ENCODE results near the gene SELENON. TPM values are rescaled to one million over a fixed set of nuclear protein-coding genes. Genes with fewer than 3 reads are reported as not detected.

SELENON gene
- total RNA-seq, 1 donor, result 23.7 TPM

DNA sequence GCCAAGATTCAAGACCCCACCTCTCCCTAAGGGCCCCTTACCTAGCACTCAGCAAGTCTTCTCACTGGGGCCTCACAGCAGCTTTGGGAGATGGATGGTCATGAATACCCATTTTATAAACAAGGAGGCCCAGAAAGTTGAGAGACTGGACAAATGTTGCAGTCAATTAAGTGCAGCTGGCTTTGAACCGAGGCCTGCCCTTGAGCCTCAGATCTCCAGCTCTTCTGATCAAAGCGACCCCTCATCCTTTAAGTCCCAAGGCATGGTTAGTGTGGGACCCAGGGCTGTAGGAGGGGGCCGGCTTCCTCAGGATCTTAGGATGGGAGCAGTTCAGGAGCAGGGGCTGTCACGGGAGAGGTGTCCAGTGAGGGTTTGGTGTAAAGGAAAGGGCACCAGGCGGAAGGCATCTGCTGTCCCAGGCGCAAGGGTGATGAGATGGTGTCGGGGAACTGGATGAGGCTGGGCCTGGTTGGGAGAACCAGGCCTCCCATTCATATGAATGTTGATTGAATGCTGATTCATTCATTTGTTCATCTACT lies 14.6 kb downstream of the SELENON start:
- TF ChIP-seq, protein P1, sequence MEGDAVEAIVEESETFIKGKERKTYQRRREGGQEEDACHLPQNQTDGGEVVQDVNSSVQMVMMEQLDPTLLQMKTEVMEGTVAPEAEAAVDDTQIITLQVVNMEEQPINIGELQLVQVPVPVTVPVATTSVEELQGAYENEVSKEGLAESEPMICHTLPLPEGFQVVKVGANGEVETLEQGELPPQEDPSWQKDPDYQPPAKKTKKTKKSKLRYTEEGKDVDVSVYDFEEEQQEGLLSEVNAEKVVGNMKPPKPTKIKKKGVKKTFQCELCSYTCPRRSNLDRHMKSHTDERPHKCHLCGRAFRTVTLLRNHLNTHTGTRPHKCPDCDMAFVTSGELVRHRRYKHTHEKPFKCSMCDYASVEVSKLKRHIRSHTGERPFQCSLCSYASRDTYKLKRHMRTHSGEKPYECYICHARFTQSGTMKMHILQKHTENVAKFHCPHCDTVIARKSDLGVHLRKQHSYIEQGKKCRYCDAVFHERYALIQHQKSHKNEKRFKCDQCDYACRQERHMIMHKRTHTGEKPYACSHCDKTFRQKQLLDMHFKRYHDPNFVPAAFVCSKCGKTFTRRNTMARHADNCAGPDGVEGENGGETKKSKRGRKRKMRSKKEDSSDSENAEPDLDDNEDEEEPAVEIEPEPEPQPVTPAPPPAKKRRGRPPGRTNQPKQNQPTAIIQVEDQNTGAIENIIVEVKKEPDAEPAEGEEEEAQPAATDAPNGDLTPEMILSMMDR (IDR thresholded peaks at IDR 0.05; ENCODE audit: insufficient read depth, low read depth, low read length), result no peak

DNA sequence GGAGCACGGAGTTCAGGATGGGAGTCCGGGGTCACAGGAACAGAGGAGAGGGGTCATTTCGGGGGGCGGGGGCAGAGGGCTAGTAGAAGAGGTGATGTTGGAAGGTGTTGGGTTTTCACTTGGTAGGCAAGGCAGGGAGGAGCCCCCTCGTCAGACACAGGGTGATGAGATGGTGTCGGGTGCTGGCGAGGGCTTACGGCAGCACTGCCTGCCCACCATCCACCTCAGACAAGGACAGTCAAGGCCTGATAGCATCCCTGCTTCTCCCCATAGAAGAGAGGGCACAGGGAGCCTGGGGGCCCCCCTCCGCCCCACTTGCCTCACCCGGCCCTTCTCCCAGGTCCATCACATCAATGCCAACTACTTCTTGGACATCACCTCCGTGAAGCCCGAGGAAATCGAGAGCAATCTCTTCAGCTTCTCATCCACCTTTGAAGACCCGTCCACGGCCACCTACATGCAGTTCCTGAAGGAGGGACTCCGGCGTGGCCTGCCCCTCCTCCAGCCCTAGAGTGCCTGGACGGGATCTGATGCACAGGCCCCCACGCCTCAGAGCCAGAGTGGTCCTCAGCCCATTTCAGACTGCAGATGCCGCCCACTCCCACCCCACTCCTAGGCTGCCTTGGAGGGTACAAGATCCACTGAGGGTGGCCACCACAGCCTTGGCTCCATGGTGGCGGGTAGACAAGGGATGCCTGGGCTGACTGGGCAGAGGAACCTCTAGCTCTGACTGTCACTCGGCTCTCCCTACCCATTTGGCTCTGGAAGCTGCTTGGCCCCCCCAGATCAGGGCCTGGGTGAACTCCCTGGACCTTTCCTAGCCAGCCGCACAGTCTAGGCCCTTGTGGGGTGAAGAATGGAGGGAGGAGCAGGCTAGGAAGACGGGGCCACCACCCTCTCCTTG lies 15.5 kb downstream of the SELENON start:
- H3K4me3 ChIP-seq (ENCODE audit: low read depth, low read length), result no peak overlapping the region
- TF ChIP-seq, protein P1 (IDR thresholded peaks at IDR 0.05; ENCODE audit: insufficient read depth, low read depth, low read length), result no peak
- DNase-seq (ENCODE audit: low read depth), result no peak

More for the DNA sequence above, 14.6 kb downstream of the SELENON start:
- no peak overlapping the region for H3K4me3 ChIP-seq (ENCODE audit: low read depth, low read length)
- no peak for DNase-seq (ENCODE audit: low read depth)

DNA sequence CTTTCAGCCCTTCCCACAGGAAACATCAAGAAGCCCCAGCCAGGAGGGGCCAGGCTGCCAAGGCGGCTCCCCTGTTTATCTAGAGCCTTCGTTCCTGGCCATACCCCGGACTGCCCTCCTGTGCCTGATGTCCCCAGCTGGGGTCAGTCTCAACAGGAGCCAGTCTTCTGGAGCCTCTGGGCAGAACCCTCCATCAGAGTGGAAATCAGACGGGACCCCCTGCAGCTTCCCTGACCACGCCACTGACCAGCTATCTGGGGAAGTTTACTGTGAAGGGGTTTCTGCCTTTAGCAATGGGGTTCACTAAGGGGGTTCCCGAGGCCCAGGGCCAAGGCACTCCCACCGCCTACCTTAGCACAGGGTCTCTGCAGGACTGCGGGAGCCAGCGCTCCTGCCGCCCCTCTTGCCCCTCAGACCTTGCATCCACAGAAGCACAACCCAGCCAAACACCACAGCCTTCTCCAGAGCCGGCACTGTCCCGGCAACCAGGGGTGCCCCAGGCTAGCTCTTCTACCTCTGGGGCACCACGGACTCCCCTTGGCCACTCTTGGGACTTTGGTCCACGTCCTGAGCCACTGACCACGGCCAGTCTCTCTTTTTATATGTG lies 16.2 kb downstream of the SELENON start:
- TF ChIP-seq, protein P1 (IDR thresholded peaks at IDR 0.05; ENCODE audit: insufficient read depth, low read depth, low read length), result no peak
- DNase-seq (ENCODE audit: low read depth), result no peak
- no peak overlapping the region for H3K4me3 ChIP-seq (ENCODE audit: low read depth, low read length)

DNA sequence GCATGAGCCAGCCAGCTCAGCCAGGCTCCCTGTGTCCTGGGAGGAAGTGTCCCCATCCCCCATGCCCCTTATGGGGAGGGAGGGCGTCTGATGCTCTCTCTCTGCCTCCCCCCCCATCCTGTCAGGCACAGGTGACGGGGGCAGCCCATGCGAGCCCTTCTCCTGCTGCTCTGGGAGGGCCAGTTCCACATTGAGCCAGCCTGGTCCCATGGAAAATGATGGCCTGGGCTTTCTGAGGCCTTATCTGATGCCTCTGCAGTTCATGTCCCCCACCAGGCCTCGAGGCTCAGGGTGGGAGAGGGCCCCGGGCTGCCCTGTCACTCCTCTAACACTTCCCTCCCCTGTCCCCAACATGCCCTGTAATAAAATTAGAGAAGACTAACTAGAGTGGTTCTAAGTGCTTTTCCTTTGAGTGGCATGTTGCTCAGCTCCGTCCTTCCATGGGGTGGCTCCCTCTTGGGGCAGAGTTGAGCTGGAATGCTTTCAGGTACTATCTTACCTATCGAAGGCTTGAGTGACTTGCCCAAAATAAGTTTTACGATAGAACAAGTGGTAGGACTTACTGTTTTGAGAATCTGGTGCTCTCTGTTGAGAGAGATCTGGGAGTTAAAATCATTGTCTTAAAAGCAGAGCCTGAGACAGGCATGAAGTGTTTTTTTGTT lies 18.0 kb downstream of the SELENON start:
- DNase-seq (ENCODE audit: low read depth), result no peak
- no peak overlapping the region for H3K4me3 ChIP-seq (ENCODE audit: low read depth, low read length)
- TF ChIP-seq, protein P1 (IDR thresholded peaks at IDR 0.05; ENCODE audit: insufficient read depth, low read depth, low read length), result peak; percentile 2

DNA sequence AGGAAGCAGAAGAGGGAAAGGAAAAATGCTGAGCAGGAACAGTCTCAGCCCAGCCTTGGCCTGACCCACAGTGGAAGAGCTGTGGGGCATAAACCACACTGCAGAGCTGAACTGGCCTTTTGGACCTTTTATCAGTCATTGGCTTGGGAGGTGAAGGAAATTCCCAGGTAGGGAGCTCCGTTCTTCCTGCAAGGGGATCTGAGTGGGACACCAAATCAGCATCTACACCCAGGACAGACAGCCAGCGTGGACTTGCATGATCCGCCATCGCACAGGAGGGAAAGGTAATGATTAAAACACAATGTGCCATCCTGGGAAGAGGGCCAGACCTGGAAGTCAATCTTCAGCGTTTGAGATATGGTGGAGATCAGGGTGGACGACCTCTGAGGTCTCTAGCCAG lies 18.6 kb downstream of the SELENON start:
- TF ChIP-seq, protein P1 (IDR thresholded peaks at IDR 0.05; ENCODE audit: insufficient read depth, low read depth, low read length), result no peak
- no peak for DNase-seq (ENCODE audit: low read depth)
- peak overlapping the region; percentile 74 for H3K4me3 ChIP-seq (ENCODE audit: low read depth, low read length)

DNA sequence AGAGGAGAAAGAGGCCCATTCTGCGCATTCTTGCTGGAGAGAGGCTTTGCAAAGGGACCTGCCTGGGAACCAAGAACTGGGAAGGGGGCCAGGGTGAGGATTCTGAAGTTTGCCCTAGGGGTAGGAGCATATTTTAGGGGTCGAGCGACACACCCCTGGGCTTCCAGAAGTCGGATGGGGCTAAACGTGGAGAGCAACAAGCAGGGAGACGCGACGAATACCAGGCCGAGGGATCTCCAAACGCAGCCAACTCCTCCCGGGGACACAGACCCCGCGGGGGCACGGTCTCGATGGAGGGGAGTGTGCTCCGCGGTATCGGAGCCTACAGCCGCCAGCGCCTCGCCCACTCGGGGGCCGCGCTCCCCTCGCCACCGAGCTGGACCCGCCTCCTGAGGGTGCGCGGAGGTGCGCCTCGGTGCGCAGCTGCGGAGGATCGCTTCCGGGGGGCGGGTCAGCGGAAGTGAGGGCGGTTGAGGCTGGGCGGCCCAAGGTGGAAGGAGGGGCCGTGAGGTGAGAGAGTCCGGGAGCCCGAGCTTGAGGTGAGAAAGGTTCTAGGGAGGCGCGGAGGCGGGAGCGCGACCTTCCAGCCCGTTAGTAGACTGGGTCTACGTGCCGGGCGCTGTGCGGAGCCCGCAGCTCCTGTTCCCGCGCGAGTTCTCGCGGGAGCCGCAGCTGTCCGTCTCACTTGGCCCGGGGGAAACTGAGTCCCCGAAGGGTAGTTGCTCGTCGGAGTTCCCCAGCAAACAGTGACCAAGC lies 19.7 kb downstream of the SELENON start, which contains the start of gene MTFR1L:
Gene MTFR1L (plus strand): TSS at position 464 of the 756 bp plus-strand sequence. CDS start 3,151 bp downstream, outside the sequence.
- TF ChIP-seq, protein P1 (IDR thresholded peaks at IDR 0.05; ENCODE audit: insufficient read depth, low read depth, low read length), result no peak
- H3K4me3 ChIP-seq (ENCODE audit: low read depth, low read length), result peak within 1 kb of the TSS; percentile 74
- peak; percentile 72 for DNase-seq (ENCODE audit: low read depth)

Measured in fibroblast of villous mesenchyme (primary cell).